PFSK-1 (cell line): ENCODE measurements around the gene LATS1.

Experiments used
- FOXP2 ChIP-seq: optimal IDR thresholded peaks from 2 replicates; pipeline ENCODE3; 2011; ENCODE audit warnings: borderline replicate concordance, control low read depth, inconsistent platforms; ENCODE audit not compliant: insufficient read depth; ENCODE audit errors: extremely low read length, extremely low read depth
- POLR2AphosphoS5 ChIP-seq: IDR thresholded peaks from 2 replicates; pipeline ENCODE4 v1.6.1; 2012; ENCODE audit warnings: low read depth, mild to moderate bottlenecking, control low read depth, low read length, moderate library complexity
- SIN3A ChIP-seq: IDR thresholded peaks from 2 replicates; pipeline ENCODE4 v1.6.1; 2012; ENCODE audit warnings: mild to moderate bottlenecking, low read length, moderate library complexity, borderline replicate concordance; ENCODE audit not compliant: insufficient read depth
- TAF1 ChIP-seq: IDR thresholded peaks from 2 replicates; pipeline ENCODE4 v1.6.1; 2012; ENCODE audit warnings: low read length, control low read depth, borderline replicate concordance; ENCODE audit not compliant: insufficient read depth
- TF ChIP-seq, protein P1 (sequence below), 2 experiments: IDR thresholded peaks; 2 replicates each; pipeline versions ENCODE4 v1.6.1 to v1.8.0; 2011 to 2012; ENCODE audit warnings: low read depth in 2 of 2, low read length in 2 of 2, control low read depth in 1 of 2, inconsistent platforms in 1 of 2, mild to moderate bottlenecking in 1 of 2, moderate library complexity in 1 of 2; ENCODE audit not compliant: insufficient read depth in 1 of 2

Gene LATS1

DNA sequence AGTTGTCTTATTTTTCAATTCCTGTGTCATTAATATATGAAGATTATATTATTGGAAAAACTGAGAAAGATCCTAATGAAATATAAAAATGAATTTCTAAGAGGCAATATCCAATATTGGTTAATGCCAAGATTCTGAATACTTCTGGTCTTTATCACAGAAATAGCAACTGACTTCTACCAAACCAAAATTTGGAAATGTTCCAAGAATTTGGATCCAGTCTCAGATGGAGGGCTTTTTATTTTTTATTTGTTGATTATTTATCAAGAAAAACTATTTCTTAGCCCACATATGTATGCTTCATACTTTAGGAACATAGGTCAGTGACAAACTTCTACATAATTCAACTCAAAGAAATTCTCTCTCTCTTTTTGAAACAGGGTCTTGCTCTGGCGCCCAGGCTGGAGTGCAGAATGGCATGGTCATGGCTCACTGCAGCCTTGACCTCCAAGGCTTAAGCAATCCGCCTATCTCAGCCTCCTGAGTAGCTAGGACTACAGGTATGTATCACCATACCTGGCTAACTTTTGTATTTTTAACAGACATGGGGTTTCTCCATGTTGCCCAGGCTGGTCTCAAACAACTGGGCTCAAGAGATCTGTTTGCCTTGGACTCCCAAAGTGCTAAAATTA is 15.3 kb upstream of the LATS1 start:
- TF ChIP-seq SIN3A (no peak), FOXP2 (no peak), POLR2AphosphoS5 (no peak), TAF1 (no peak)
- TF ChIP-seq, protein P1, sequence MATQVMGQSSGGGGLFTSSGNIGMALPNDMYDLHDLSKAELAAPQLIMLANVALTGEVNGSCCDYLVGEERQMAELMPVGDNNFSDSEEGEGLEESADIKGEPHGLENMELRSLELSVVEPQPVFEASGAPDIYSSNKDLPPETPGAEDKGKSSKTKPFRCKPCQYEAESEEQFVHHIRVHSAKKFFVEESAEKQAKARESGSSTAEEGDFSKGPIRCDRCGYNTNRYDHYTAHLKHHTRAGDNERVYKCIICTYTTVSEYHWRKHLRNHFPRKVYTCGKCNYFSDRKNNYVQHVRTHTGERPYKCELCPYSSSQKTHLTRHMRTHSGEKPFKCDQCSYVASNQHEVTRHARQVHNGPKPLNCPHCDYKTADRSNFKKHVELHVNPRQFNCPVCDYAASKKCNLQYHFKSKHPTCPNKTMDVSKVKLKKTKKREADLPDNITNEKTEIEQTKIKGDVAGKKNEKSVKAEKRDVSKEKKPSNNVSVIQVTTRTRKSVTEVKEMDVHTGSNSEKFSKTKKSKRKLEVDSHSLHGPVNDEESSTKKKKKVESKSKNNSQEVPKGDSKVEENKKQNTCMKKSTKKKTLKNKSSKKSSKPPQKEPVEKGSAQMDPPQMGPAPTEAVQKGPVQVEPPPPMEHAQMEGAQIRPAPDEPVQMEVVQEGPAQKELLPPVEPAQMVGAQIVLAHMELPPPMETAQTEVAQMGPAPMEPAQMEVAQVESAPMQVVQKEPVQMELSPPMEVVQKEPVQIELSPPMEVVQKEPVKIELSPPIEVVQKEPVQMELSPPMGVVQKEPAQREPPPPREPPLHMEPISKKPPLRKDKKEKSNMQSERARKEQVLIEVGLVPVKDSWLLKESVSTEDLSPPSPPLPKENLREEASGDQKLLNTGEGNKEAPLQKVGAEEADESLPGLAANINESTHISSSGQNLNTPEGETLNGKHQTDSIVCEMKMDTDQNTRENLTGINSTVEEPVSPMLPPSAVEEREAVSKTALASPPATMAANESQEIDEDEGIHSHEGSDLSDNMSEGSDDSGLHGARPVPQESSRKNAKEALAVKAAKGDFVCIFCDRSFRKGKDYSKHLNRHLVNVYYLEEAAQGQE (IDR thresholded peaks at IDR 0.05; ENCODE audit: insufficient read depth in 1 of 2, low read depth in 2 of 2, low read length in 2 of 2): no peak

- TF ChIP-seq FOXP2 (no peak), POLR2AphosphoS5 (no peak)
Observed at GRCh38 chr6:149729824-149730223, 11.9 kb upstream of the LATS1 start.

- no peak for TF ChIP-seq SIN3A
- TF ChIP-seq POLR2AphosphoS5: no peak
- TF ChIP-seq, protein P1 (IDR thresholded peaks at IDR 0.05; ENCODE audit: insufficient read depth in 1 of 2, low read depth in 2 of 2, low read length in 2 of 2): no peak
- TF ChIP-seq FOXP2: no peak
- no peak for TF ChIP-seq TAF1
Observed at GRCh38 chr6:149728499-149729234, 10.8 kb upstream of the LATS1 start.

DNA sequence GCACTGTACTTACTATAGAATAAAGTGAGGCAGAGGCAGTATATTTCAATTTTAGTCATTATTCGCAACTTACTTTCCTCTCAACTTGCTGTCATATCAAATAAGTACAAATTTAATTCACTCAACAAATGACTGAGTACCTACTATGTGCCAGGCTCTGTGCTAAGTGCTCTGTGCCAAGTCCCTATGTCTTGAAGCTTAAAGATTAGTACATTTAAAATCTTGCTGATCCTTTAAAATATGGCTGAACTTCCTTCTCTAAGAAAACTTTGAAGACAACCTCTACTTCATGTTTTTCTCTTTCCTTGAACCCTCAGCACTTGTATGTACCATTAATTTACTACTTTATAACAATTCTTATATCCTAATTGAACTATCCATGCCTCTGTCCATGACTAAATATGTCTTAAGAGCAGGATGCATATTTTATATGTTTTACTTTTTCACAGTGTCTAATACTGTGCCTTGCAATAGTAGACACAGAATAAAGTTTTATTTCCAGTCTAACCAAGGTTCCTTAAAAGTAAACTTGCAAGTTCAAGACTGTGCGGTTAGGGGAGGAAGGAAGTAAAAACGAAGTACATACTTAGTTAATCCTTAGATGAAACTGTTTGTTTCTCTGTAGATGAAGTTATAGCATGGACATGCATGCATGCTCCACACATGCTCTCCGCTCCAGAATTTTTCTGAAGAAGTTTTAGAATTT is 10.0 kb upstream of the LATS1 start:
- no peak for TF ChIP-seq TAF1
- no peak for TF ChIP-seq POLR2AphosphoS5
- TF ChIP-seq SIN3A: no peak
- TF ChIP-seq FOXP2: no peak
- TF ChIP-seq, protein P1 (IDR thresholded peaks at IDR 0.05; ENCODE audit: insufficient read depth in 1 of 2, low read depth in 2 of 2, low read length in 2 of 2): no peak

GRCh38 chr6:149725785-149726184 is 7.9 kb upstream of the LATS1 start:
- TF ChIP-seq TAF1 (no peak), SIN3A (no peak), FOXP2 (no peak), POLR2AphosphoS5 (no peak)
- TF ChIP-seq, protein P1 (IDR thresholded peaks at IDR 0.05; ENCODE audit: insufficient read depth in 1 of 2, low read depth in 2 of 2, low read length in 2 of 2): no peak
